ENCODE measurements around the gene B4GAT1.
"Not testable (repeated sequence)": the region's sequence is repeated elsewhere in the genome, so short reads cannot be mapped to it uniquely, and the experiment has no call there.

B4GAT1 gene

GRCh38 chr11:66362481-66363147 is 15.2 kb upstream of the B4GAT1 start:
- DNase-seq = no peak

GRCh38 chr11:66361502-66361941 is 14.1 kb upstream of the B4GAT1 start:
- DNase-seq = no peak

GRCh38 chr11:66360406-66361073 is 13.1 kb upstream of the B4GAT1 start:
- DNase-seq = no peak

GRCh38 chr11:66359662-66360087 is 12.2 kb upstream of the B4GAT1 start:
- no peak for DNase-seq

GRCh38 chr11:66350560-66351235 is 3.3 kb upstream of the B4GAT1 start:
- DNase-seq = not testable (repeated sequence)

- DNase-seq = no peak
Measured at GRCh38 chr11:66349084-66349386, 1.6 kb upstream of the B4GAT1 start.

- peak; percentile 26 for DNase-seq
Measured at GRCh38 chr11:66346476-66347424, 679 bp downstream of the B4GAT1 start.

GRCh38 chr11:66345316-66345649 is 2.1 kb downstream of the B4GAT1 start:
- no peak for DNase-seq

GRCh38 chr11:66344550-66345315 is 2.7 kb downstream of the B4GAT1 start, which contains the start of gene BRMS1:
BRMS1 (minus strand) TSS chr11:66345104; CDS start chr11:66342234, 2,870 bp downstream.
- DNase-seq = peak; percentile 100

- no peak for DNase-seq
Measured at GRCh38 chr11:66343176-66343575, 4.3 kb downstream of the B4GAT1 start.

GRCh38 chr11:66341502-66342126 is 5.8 kb downstream of the B4GAT1 start:
- no peak for DNase-seq

GRCh38 chr11:66340596-66341501 is 6.6 kb downstream of the B4GAT1 start:
- DNase-seq = no peak

- no peak for DNase-seq
Measured at GRCh38 chr11:66339686-66340483, 7.5 kb downstream of the B4GAT1 start.

GRCh38 chr11:66339162-66339675 is 8.2 kb downstream of the B4GAT1 start:
- DNase-seq = no peak

- DNase-seq = no peak
Measured at GRCh38 chr11:66338276-66339161, 8.9 kb downstream of the B4GAT1 start.

GRCh38 chr11:66337103-66337899 is 10.1 kb downstream of the B4GAT1 start:
- DNase-seq = no peak

Data from RPMI8226 (cell line).